ENCODE measurements around the gene SRL. TPM values are rescaled to one million over a fixed set of nuclear protein-coding genes. Genes with fewer than 3 reads are reported as not detected.

The SRL gene
- total and polyA plus RNA-seq, 2 of the 13 experiments (the other 11 are each of a cell fraction or from before 2014, with no cell fraction given): 0.05 TPM; not detected in 1

DNA sequence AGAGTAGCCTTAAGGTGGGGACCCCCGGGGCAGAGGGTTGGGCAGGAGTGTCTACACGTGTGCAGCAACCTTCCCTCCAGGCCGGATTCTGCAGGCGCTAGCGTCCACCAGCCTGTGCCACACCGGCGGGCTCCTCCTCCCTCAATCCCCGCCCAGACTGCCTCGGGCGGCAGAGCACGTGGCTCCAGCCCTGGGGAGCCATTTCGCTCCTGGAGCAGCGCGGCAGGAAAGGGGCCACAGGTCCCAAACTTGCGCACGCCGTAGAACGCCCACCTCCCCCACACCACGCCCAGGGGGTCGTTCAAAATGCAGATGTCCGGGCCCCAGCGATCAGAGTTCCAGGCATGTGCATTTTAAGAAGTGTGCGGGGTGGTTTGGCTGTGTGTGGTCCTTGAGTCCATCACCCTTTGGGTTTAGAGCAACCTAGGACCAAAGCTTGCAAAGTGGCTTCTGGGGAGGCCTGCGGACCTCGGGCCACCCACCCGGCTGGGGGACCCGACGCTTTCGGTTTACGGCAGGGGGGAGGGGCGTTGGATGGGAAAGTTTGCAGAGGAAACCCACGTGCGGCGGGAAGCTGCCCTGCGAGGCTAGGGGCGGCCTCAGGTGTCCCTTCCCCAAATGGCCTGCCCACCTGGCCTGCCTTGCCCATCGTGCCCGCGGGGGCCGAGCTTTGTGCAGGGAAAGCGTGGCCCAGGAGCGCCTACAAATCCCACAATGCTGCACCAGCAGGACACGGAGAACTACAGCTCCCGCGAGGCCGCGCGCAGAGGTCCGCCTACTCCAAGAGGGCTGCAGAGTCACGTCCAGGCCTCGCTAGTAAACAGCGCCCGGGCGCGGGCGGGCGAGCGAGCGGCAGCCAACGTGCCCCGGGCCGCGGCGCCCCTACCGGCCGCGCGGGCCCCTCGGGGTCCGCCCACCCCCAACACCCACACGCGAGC lies 29.6 kb upstream of the SRL start (continued):
- 0 out of 2 replicates have a peak, but pooled peaks have one; percentile 85 for TF ChIP-seq ZNF879 (CRISPR knock-in tag; IDR thresholded peaks at IDR 0.05)
- peak; percentile 95 for TF ChIP-seq ZNF501 (CRISPR knock-in tag; IDR thresholded peaks at IDR 0.05)
- peak; percentile 81 for TF ChIP-seq ZSCAN29 (CRISPR knock-in tag; conservative IDR thresholded peaks at IDR 0.05)
- 0 out of 2 replicates have a peak, but pooled peaks have one; percentile 34 for TF ChIP-seq MIXL1 (CRISPR knock-in tag; IDR thresholded peaks at IDR 0.05)
- TF ChIP-seq PHF8 (CRISPR knock-in tag; IDR thresholded peaks at IDR 0.05): peak; percentile 77
- TF ChIP-seq SNRNP70 (IDR thresholded peaks at IDR 0.05; ENCODE audit: low read depth, low read length): no peak
- peak; percentile 95 for TF ChIP-seq CAMTA2 (CRISPR knock-in tag; IDR thresholded peaks at IDR 0.05; ENCODE audit: borderline replicate concordance)
- TF ChIP-seq, protein P1, sequence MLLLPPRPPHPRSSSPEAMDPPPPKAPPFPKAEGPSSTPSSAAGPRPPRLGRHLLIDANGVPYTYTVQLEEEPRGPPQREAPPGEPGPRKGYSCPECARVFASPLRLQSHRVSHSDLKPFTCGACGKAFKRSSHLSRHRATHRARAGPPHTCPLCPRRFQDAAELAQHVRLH (CRISPR knock-in tag; IDR thresholded peaks at IDR 0.05; ENCODE audit: borderline replicate concordance, low read depth): peak; percentile 28; the same call in 1 of the 2 replicates
- TF ChIP-seq IRF2 (CRISPR knock-in tag; IDR thresholded peaks at IDR 0.05): peak; percentile 97
- peak; percentile 79; the same call in 1 of the 2 replicates for TF ChIP-seq ZNF607 (CRISPR knock-in tag; IDR thresholded peaks at IDR 0.05; ENCODE audit: borderline replicate concordance)
- TF ChIP-seq ZNF850 (CRISPR knock-in tag; conservative IDR thresholded peaks at IDR 0.05): 0 out of 2 replicates have a peak, but pooled peaks have one; percentile 78
- peak; percentile 81 for TF ChIP-seq SUZ12 (IDR thresholded peaks at IDR 0.05; ENCODE audit: low read depth, low read length)
- no peak; the same call in 1 of the 2 replicates for TF ChIP-seq NFE2L1 (CRISPR knock-in tag; IDR thresholded peaks at IDR 0.05; ENCODE audit: borderline replicate concordance)
- peak; percentile 75 for TF ChIP-seq TAF15 (IDR thresholded peaks at IDR 0.05; ENCODE audit: low read depth, low read length, poor library complexity, severe bottlenecking)
- TF ChIP-seq NFRKB (IDR thresholded peaks at IDR 0.05): no peak
- TF ChIP-seq GABPA (IDR thresholded peaks at IDR 0.05; ENCODE audit: low read depth, low read length): no peak
- TF ChIP-seq GABPA (CRISPR knock-in tag; IDR thresholded peaks at IDR 0.05; ENCODE audit: low read depth): peak; percentile 63; the same call in 1 of the 2 replicates
- no peak for TF ChIP-seq ZNF496 (CRISPR knock-in tag; IDR thresholded peaks at IDR 0.05; ENCODE audit: insufficient replicate concordance)
- peak; percentile 96 for TF ChIP-seq ZNF781 (CRISPR knock-in tag; IDR thresholded peaks at IDR 0.05; ENCODE audit: borderline replicate concordance, not compliant biosample characterization)
- TF ChIP-seq ZFAT (CRISPR knock-in tag; conservative IDR thresholded peaks at IDR 0.05): no peak
- peak; percentile 39; the same call in 1 of the 2 replicates for TF ChIP-seq JUNB (CRISPR knock-in tag; IDR thresholded peaks at IDR 0.05; ENCODE audit: borderline replicate concordance)
- TF ChIP-seq, protein P2, sequence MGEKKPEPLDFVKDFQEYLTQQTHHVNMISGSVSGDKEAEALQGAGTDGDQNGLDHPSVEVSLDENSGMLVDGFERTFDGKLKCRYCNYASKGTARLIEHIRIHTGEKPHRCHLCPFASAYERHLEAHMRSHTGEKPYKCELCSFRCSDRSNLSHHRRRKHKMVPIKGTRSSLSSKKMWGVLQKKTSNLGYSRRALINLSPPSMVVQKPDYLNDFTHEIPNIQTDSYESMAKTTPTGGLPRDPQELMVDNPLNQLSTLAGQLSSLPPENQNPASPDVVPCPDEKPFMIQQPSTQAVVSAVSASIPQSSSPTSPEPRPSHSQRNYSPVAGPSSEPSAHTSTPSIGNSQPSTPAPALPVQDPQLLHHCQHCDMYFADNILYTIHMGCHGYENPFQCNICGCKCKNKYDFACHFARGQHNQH (CRISPR knock-in tag; IDR thresholded peaks at IDR 0.05): peak; percentile 59
- TF ChIP-seq FOXO1 (CRISPR knock-in tag; IDR thresholded peaks at IDR 0.05): peak; percentile 92
- TF ChIP-seq ZMYM4 (CRISPR knock-in tag; IDR thresholded peaks at IDR 0.05): 0 out of 2 replicates have a peak, but pooled peaks have one; percentile 45
- TF ChIP-seq SMAD1 (CRISPR knock-in tag; IDR thresholded peaks at IDR 0.05; ENCODE audit: borderline replicate concordance, low read depth): no peak
- TF ChIP-seq ZSCAN21 (CRISPR knock-in tag; IDR thresholded peaks at IDR 0.05; ENCODE audit: borderline replicate concordance): peak; percentile 89
- TF ChIP-seq FOXA3 (CRISPR knock-in tag; IDR thresholded peaks at IDR 0.05): peak; percentile 85
- TF ChIP-seq HNF4A (CRISPR knock-in tag; IDR thresholded peaks at IDR 0.05): no peak; the same call in 1 of the 2 replicates
- TF ChIP-seq ZFY (CRISPR knock-in tag; IDR thresholded peaks at IDR 0.05): peak; percentile 99
- peak; percentile 89 for TF ChIP-seq ZNF317 (CRISPR knock-in tag; IDR thresholded peaks at IDR 0.05)
- no peak for TF ChIP-seq MAFF (IDR thresholded peaks at IDR 0.05; ENCODE audit: low read depth, low read length)

All from HepG2 (cell line).